Medulla oblongata (tissue), 1 donor: ENCODE measurements around the gene RALGAPA1.
A peak's percentile ranks its signal among the peaks of the same experiment; 100 is the strongest.
"Not testable (repeated sequence)": the region's sequence is repeated elsewhere in the genome, so short reads cannot be mapped to it uniquely, and the experiment has no call there.

Experiments
- DNase-seq: peaks from one replicate; pipeline ENCODE4 v3.0.0-alpha.2; 2015; ENCODE audit errors: extremely low spot score

Gene RALGAPA1

DNA sequence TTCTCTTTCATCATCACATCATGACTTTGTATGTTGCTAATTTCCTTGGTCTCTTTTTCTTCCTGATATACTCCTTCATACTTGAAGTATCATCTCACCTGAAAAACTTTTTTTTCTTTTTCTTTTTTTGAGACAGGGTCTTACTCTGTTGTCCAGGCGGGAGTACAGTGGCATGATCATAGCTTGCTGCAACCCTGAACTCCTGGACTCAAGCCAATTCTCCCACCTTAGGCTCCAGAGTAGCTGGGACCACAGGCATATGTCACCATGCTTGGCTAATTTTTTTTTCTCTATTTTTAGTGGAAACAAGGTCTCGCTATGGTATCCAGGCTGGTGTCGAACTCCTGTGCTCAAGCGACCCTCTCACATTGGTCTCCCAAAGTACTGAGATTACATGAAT lies 107.6 kb downstream of the RALGAPA1 start:
- no peak for DNase-seq

DNA sequence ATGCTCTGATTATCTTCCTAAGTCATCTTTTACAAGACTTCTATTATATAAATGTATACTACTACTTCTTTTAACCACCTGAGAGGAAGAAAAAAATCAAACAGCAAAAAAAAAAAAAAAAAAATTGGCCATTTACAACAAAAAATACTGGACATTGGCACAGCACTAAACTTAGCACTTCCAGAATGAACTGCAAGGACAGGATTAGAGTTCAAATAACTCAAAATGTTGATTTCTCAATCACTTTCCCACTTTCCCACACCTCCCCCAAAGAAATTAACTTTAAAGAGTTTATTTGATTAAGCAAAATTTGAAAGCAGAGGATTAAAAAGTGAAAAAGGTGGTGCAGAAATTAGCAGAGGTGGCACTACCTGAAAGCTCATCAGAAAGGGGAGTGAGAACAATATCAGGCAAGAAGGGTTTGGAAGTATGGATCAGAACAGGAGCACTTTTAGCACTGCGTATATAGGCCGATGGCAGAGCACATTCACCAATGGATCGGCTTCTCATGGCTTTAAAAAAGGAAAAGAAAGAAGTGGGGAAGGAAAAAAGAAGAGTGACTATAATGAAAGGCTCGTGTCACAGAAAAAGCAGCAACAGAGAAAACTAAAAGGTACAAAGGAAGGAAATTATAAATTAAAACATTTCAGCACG lies 109.2 kb downstream of the RALGAPA1 start:
- no peak for DNase-seq

GRCh38 chr14:35696575-35696974 lies 112.5 kb downstream of the RALGAPA1 start:
- DNase-seq, result no peak

- DNase-seq, result no peak
Measured at GRCh38 chr14:35696119-35696518, 113.0 kb downstream of the RALGAPA1 start.

DNA sequence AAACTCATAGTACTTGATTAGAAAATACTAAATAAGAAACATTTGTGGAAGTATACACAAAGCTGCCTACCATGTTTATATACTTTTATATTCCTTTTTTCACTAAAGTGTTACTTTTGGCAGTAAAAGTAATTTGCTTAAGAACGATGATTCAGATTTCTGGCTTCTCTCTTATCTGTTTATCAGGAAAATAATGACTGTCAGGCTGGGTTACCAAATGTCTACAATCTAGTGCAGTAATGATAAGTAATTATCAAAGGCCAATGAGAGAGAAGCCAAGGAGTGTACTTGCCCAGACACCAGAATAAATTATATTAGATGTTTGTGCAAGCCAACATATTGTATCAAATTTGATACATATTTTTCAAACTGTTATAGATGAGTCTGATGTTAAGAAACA lies 113.4 kb downstream of the RALGAPA1 start:
- DNase-seq, result no peak

GRCh38 chr14:35695072-35695471 lies 114.0 kb downstream of the RALGAPA1 start:
- DNase-seq, result no peak

- no peak for DNase-seq
Measured at GRCh38 chr14:35689000-35689460, 120.1 kb downstream of the RALGAPA1 start.

- no peak for DNase-seq
Measured at GRCh38 chr14:35688126-35688826, 120.8 kb downstream of the RALGAPA1 start.

GRCh38 chr14:35687335-35687939 lies 121.7 kb downstream of the RALGAPA1 start:
- peak; percentile 66 for DNase-seq

DNA sequence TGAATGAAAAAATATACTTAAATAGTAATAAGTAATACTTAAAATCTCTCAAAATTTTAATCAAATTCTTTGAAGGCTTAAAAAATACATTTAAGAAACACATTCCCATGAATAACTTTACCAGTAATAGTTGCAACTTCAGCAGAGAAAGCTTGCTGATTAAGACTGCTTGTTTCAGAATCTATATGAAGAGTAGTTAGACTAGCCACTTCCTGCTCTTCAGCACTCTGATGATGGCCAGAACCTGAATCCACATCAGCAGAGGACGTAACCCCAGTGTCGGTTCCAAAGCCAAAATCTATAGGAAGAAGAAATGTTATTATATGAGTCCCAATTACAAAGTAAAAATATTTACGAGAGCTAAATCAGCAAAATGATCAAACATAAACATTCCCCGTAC lies 125.4 kb downstream of the RALGAPA1 start:
- DNase-seq, result not testable (repeated sequence)

GRCh38 chr14:35682802-35683201 lies 126.3 kb downstream of the RALGAPA1 start:
- no peak for DNase-seq

DNA sequence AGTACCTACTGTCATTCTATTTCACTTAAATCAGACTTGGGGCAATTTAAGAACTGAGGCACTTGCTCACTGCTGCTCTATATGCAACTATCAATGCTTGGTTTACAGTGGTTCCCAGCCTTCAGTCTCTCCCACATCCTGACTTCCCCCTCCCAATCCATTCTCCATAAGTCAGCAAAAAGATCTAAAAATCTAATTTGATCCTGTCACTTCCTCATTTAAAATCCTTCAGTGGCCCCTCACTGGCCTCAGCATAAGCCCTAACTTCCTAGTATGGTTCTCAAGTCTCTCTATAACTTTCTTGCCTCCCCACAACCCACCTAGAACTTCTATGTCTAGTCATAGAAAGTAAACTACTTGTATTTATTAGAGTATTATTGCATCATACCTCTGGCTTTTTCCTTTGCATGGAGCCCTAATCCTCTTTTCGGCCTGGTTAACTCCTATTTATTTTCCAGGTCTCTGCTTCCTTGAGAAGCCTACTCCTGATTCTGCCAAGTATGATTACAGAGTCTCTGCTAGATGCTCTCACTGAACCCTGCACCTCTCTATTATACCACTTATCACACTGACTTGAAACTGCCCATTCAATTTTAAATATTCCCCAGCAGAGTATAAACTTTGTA lies 130.6 kb downstream of the RALGAPA1 start:
- no peak for DNase-seq

DNA sequence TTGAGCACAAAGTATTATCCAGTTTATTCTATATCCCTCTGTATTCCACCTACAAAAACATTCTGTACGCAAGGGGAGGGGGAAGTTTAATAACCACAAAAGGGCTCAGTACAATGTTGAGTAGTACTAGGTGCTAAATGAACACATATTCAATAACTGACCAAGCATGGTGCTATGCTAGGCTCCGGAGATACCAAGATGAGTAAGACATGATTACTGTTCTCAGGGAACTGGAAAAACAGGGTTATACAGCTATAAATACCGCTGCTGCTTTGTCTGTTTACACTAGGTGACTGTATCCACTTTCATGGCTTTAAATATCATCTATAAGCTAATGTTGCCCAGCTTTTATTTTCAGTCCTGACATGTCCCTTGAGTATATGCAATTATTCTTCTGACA lies 139.3 kb downstream of the RALGAPA1 start:
- DNase-seq, result no peak

DNA sequence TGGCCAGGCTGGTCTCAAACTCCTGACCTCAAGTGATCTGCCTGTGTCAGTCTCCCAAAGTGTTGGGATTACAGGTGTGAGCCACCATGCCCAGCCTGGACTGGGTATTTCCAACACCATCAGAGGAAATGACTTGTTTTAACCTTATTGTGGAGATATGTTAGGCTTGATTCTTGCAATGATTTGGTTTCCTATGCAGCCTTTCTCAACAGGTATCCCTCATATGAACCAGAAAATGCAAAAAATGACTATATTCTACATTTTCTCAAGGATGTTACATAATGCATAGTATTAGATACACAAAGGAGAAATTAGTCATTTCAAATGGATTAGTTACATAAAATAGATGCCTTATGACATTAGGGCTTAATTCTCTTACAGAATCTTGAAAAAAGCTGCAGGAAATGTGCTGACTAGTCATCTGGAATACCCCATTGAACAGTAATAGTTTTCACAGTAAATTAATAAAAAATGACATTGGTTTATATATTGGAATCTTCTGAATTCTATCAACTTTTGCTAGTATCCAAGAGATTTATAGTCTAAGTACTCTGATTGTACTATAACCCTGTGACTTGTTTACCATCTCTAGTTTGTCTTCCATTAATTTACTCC lies 142.6 kb downstream of the RALGAPA1 start:
- no peak for DNase-seq

- DNase-seq, result no peak
Measured at GRCh38 chr14:35661875-35662274, 147.2 kb downstream of the RALGAPA1 start.

DNA sequence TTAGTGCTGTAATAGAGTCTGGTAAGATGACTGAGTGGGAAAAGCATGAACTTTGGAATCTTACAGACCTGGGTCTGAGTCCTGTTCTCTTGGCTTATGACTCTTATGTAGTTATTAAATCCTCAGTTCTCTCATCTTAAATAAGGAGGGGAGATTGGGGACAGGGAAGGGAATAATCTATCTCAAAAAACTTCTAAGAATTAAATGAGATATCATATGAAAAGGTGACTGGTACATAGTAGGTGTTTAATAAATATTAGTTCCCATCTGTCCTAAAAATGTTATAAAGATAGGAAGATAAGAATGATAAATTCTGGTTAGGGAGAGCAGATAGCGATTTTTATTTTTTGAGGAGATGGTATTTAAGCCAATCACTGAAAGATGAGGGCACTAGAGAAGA lies 156.1 kb downstream of the RALGAPA1 start:
- no peak for DNase-seq

DNA sequence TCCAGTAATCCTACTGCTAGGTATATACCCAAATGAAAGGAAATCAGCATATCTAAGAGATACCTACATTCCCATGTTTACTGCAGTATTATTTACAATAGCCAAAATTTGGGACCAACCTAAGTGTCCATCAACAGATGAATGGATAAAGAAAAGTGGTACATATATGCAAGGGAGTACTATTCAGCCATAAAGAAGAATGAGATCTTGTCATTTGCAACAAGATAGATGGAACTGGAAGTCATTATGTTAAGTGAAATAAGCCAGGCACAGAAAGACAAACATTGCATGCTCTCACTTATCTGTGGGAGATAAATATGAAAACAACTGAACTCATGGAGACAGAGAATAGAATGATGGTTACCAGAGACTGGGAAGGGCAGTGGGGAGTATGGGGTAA lies 165.6 kb downstream of the RALGAPA1 start:
- DNase-seq, result no peak

DNA sequence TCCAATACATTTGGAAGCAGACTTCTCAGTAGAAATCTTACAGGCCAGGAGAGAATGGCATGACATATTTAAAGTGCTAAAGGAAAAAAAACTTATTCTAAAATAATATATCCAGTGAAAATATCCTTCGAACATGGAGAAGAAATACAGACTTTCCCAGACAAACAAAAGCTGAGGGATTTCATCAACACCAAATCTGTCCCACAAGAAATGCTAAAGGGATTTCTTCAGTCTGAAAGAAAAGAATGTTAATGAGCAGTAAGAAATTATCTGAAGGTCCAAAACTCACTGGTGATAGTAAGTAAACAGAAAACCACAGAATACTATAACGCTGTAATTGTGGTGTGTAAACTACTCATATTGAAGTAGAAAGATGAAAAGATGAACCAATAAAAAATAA lies 171.2 kb downstream of the RALGAPA1 start:
- no peak for DNase-seq

- no peak for DNase-seq
Measured at GRCh38 chr14:35637269-35637668, 171.8 kb downstream of the RALGAPA1 start.

GRCh38 chr14:35632676-35633075 lies 176.4 kb downstream of the RALGAPA1 start:
- no peak for DNase-seq

DNA sequence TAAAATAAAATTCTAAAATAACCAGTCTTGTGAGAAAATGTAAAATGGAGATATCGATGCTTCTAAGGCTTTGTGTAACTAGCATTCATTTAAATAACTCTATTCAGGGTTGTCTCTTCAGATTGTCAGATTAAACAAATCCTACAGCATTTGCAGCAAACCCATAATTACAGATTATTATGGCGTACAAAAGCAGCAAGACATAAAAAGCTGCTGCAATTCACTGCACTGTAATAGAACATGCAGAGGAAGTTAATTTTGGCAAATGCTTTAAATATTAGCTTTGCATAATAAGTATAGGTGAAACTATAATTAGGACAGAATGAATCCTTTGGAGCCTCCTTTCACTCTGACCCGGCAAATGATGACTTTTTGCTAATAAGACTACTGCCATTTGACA lies 176.8 kb downstream of the RALGAPA1 start:
- DNase-seq, result no peak
